Measurements from ENCODE around the gene DNAH3. TPM values are rescaled to one million over a fixed set of nuclear protein-coding genes. Genes with fewer than 3 reads are reported as not detected.

DNAH3 gene
- total and polyA plus RNA-seq, 2 of the 13 experiments (the other 11 are each of a cell fraction or from before 2014, with no cell fraction given), result 0.07 to 0.08 TPM

- no peak for TF ChIP-seq ZBED4 (CRISPR knock-in tag; IDR thresholded peaks at IDR 0.05; ENCODE audit: borderline replicate concordance)
- no peak for TF ChIP-seq NBN (conservative IDR thresholded peaks at IDR 0.05)
- TF ChIP-seq ARHGAP35 (CRISPR knock-in tag; IDR thresholded peaks at IDR 0.05; ENCODE audit: borderline replicate concordance), result no peak
- no peak for TF ChIP-seq RNF2 (conservative IDR thresholded peaks at IDR 0.05; ENCODE audit: low read depth)
- TF ChIP-seq ZBTB7B (CRISPR knock-in tag; IDR thresholded peaks at IDR 0.05), result no peak
- TF ChIP-seq DRAP1 (CRISPR knock-in tag; IDR thresholded peaks at IDR 0.05), result 0 out of 2 replicates have a peak, but pooled peaks have one; percentile 27
- no peak for TF ChIP-seq PPARG (CRISPR knock-in tag; conservative IDR thresholded peaks at IDR 0.05)
- no peak for TF ChIP-seq ELF1 (CRISPR knock-in tag; IDR thresholded peaks at IDR 0.05)
- no peak for TF ChIP-seq HOXA3 (CRISPR knock-in tag; IDR thresholded peaks at IDR 0.05)
- TF ChIP-seq NFE2L2 (IDR thresholded peaks at IDR 0.05; ENCODE audit: low read length), result no peak
- no peak for TF ChIP-seq ZNF574 (CRISPR knock-in tag; IDR thresholded peaks at IDR 0.05)
- no peak for TF ChIP-seq HMGA1 (CRISPR knock-in tag; conservative IDR thresholded peaks at IDR 0.05)
- no peak for TF ChIP-seq TEAD2 (CRISPR knock-in tag; IDR thresholded peaks at IDR 0.05)
- TF ChIP-seq MIER3 (CRISPR knock-in tag; IDR thresholded peaks at IDR 0.05; ENCODE audit: borderline replicate concordance), result no peak
- TF ChIP-seq ZNF773 (CRISPR knock-in tag; IDR thresholded peaks at IDR 0.05; ENCODE audit: borderline replicate concordance), result no peak
- TF ChIP-seq PHF5A (CRISPR knock-in tag; IDR thresholded peaks at IDR 0.05; ENCODE audit: low read depth, unreplicated experiment), result no peak
- no peak for TF ChIP-seq POLR2AphosphoS2 (IDR thresholded peaks at IDR 0.05; ENCODE audit: low read depth, low read length)
- no peak for TF ChIP-seq ZKSCAN8 (CRISPR knock-in tag; IDR thresholded peaks at IDR 0.05; ENCODE audit: borderline replicate concordance)
- TF ChIP-seq SIN3A (IDR thresholded peaks at IDR 0.05; ENCODE audit: borderline replicate concordance, low read depth, low read length), result no peak
- TF ChIP-seq MATR3 (CRISPR knock-in tag; IDR thresholded peaks at IDR 0.05), result no peak
- no peak for TF ChIP-seq REL (CRISPR knock-in tag; conservative IDR thresholded peaks at IDR 0.05)
- TF ChIP-seq GMEB2 (CRISPR knock-in tag; IDR thresholded peaks at IDR 0.05; ENCODE audit: low read depth), result no peak
- peak; percentile 61 to 68 for TF ChIP-seq MAFK (conservative IDR thresholded peaks at IDR 0.05 in 1 of 2, IDR thresholded peaks at IDR 0.05 in 1 of 2; ENCODE audit: low read length in 2 of 2)
Measured at GRCh38 chr16:20897253-20897897, 253.3 kb downstream of the DNAH3 start (continued).

All from HepG2 (cell line).